22Rv1 (cell line): ENCODE measurements around the gene STPG4.

Experiments used
- CTCF ChIP-seq: fragments of 450-650 bp; IDR thresholded peaks from 2 replicates; pipeline ENCODE4 v1.5.1; 2017; ENCODE audit warnings: mild to moderate bottlenecking
- ZFX ChIP-seq: fragments of 450-650 bp; IDR thresholded peaks from 2 replicates; pipeline ENCODE4 v1.6.1; 2017; ENCODE audit warnings: antibody characterized with exemption, borderline replicate concordance

- TF ChIP-seq CTCF (no peak), ZFX (no peak)
These were observed 87.2 kb downstream of the STPG4 start for GRCh38 chr2:47067788-47068407.
